ENCODE data around the gene PIEZO1.

Gene PIEZO1

GRCh38 chr16:88697116-88697830, 87.7 kb downstream of the PIEZO1 start:
- H3K4me2 ChIP-seq (ENCODE audit: low read length), result no peak overlapping the region
- peaks cover 26% of the 10 kb centered on the region for H3K4me1 ChIP-seq (ENCODE audit: control insufficient read depth, low read length)
- peaks cover 3% of the 10 kb centered on the region; the same call in 1 of the 2 replicates for H3F3A ChIP-seq (ENCODE audit: control insufficient read depth, insufficient read depth)
- H4K20me1 ChIP-seq (ENCODE audit: control insufficient read depth, insufficient read depth, low read depth, low read length), result no peaks in the 10 kb centered on the region
- no peaks in the 10 kb centered on the region for H3K9me3 ChIP-seq (ENCODE audit: control insufficient read depth, insufficient read depth, low read length)
- H3K27ac ChIP-seq (ENCODE audit: low read depth, low read length), result no peak overlapping the region
- peaks cover 18% of the 10 kb centered on the region for H3K79me2 ChIP-seq (ENCODE audit: control insufficient read depth, low read length)
- no peaks in the 10 kb centered on the region for H3K27me3 ChIP-seq (ENCODE audit: control insufficient read depth, low read length)
- no peaks in the 10 kb centered on the region for H3K9me2 ChIP-seq (replicated peaks; ENCODE audit: control insufficient read depth, low read length)
- no peak for TF ChIP-seq CTCF (IDR thresholded peaks at IDR 0.05; ENCODE audit: low read depth, low read length, poor library complexity, severe bottlenecking)
- TF ChIP-seq EZH2phosphoT487 (IDR thresholded peaks at IDR 0.05; ENCODE audit: borderline replicate concordance, low read length), result no peak
- H3K4me3 ChIP-seq (ENCODE audit: low read length), result no peak overlapping the region
- H3K36me3 ChIP-seq (ENCODE audit: control insufficient read depth, low read length), result peaks cover 42% of the 10 kb centered on the region

- Histone ChIP-seq H3F3A (ENCODE audit: control insufficient read depth, insufficient read depth) (no peaks in the 10 kb centered on the region), H3K79me2 (ENCODE audit: control insufficient read depth, low read length) (peaks cover 10% of the 10 kb centered on the region), H3K4me3 (ENCODE audit: low read length) (no peak overlapping the region), H3K36me3 (ENCODE audit: control insufficient read depth, low read length) (peaks cover 39% of the 10 kb centered on the region), H3K4me1 (ENCODE audit: control insufficient read depth, low read length) (peaks cover 25% of the 10 kb centered on the region), H3K9me2 (replicated peaks; ENCODE audit: control insufficient read depth, low read length) (no peaks in the 10 kb centered on the region), H3K9me3 (ENCODE audit: control insufficient read depth, insufficient read depth, low read length) (no peaks in the 10 kb centered on the region), H4K20me1 (ENCODE audit: control insufficient read depth, insufficient read depth, low read depth, low read length) (no peaks in the 10 kb centered on the region), H3K27ac (ENCODE audit: low read depth, low read length) (no peak overlapping the region), H3K4me2 (ENCODE audit: low read length) (no peak overlapping the region), H3K27me3 (ENCODE audit: control insufficient read depth, low read length) (no peaks in the 10 kb centered on the region)
- no peak for TF ChIP-seq CTCF (IDR thresholded peaks at IDR 0.05; ENCODE audit: low read depth, low read length, poor library complexity, severe bottlenecking)
- TF ChIP-seq EZH2phosphoT487 (IDR thresholded peaks at IDR 0.05; ENCODE audit: borderline replicate concordance, low read length), result no peak
Observed at GRCh38 chr16:88696441-88696840, 88.6 kb downstream of the PIEZO1 start.

GRCh38 chr16:88695753-88696152, 89.3 kb downstream of the PIEZO1 start:
- Histone ChIP-seq H3K9me3 (ENCODE audit: control insufficient read depth, insufficient read depth, low read length) (no peaks in the 10 kb centered on the region), H3K36me3 (ENCODE audit: control insufficient read depth, low read length) (peaks cover 39% of the 10 kb centered on the region), H3K79me2 (ENCODE audit: control insufficient read depth, low read length) (peaks cover 6% of the 10 kb centered on the region), H3F3A (ENCODE audit: control insufficient read depth, insufficient read depth) (no peaks in the 10 kb centered on the region), H3K4me2 (ENCODE audit: low read length) (no peak overlapping the region), H4K20me1 (ENCODE audit: control insufficient read depth, insufficient read depth, low read depth, low read length) (no peaks in the 10 kb centered on the region), H3K9me2 (replicated peaks; ENCODE audit: control insufficient read depth, low read length) (no peaks in the 10 kb centered on the region), H3K4me3 (ENCODE audit: low read length) (no peak overlapping the region), H3K27ac (ENCODE audit: low read depth, low read length) (no peak overlapping the region), H3K27me3 (ENCODE audit: control insufficient read depth, low read length) (no peaks in the 10 kb centered on the region), H3K4me1 (ENCODE audit: control insufficient read depth, low read length) (peaks cover 19% of the 10 kb centered on the region)
- TF ChIP-seq EZH2phosphoT487 (IDR thresholded peaks at IDR 0.05; ENCODE audit: borderline replicate concordance, low read length) (no peak), CTCF (IDR thresholded peaks at IDR 0.05; ENCODE audit: low read depth, low read length, poor library complexity, severe bottlenecking) (no peak)

All from DOHH2 (cell line).